Mesendoderm (in vitro differentiated cells): Measurements from ENCODE around the gene POLR1D.
A peak's percentile ranks its signal among the peaks of the same experiment; 100 is the strongest.
"Not testable (repeated sequence)": the region's sequence is repeated elsewhere in the genome, so short reads cannot be mapped to it uniquely, and the experiment has no call there.

ENCODE experiments used
- DNase-seq: peaks from one replicate; pipeline ENCODE4 v3.0.0; 2013
- H2AK5ac ChIP-seq: 2 replicates; pipeline ENCODE4 v1.6.1; 2013; ENCODE audit warnings: low read length, inconsistent platforms
- H2BK120ac ChIP-seq: 2 replicates; pipeline ENCODE4 v1.6.1; 2013; ENCODE audit warnings: low read depth, mild to moderate bottlenecking, low read length, moderate library complexity, mixed read lengths
- H2BK15ac ChIP-seq: replicated peaks from 2 replicates; pipeline ENCODE4 v1.6.1; 2013; ENCODE audit warnings: low read depth, mild to moderate bottlenecking, moderate library complexity
- H2BK5ac ChIP-seq: 2 replicates; pipeline ENCODE4 v1.6.1; 2013; ENCODE audit warnings: low read length, inconsistent platforms
- H3K18ac ChIP-seq: 2 replicates; pipeline ENCODE4 v1.6.1; 2013; ENCODE audit warnings: mild to moderate bottlenecking, low read length, mixed read lengths
- H3K23ac ChIP-seq: one replicate; pipeline ENCODE4 v1.6.1; 2013; ENCODE audit warnings: low read length
- H3K27ac ChIP-seq: 2 replicates; pipeline ENCODE4 v1.5.1; 2013; ENCODE audit warnings: low read depth, mild to moderate bottlenecking, inconsistent platforms, low read length, moderate library complexity
- H3K27me3 ChIP-seq: 2 replicates; pipeline ENCODE4 v1.6.1; 2013; ENCODE audit warnings: low read length, control low read depth, mild to moderate bottlenecking, inconsistent platforms; ENCODE audit not compliant: insufficient read depth, poor library complexity
- H3K36me3 ChIP-seq: 2 replicates; pipeline ENCODE4 v1.6.1; 2013; ENCODE audit warnings: low read length, inconsistent platforms; ENCODE audit not compliant: control insufficient read depth, insufficient read depth
- H3K4ac ChIP-seq: one replicate; pipeline ENCODE4 v1.6.1; 2013; ENCODE audit warnings: low read depth, mild to moderate bottlenecking, low read length, moderate library complexity
- H3K4me1 ChIP-seq: 2 replicates; pipeline ENCODE4 v1.6.1; 2013; ENCODE audit warnings: low read depth, low read length, inconsistent platforms; ENCODE audit not compliant: control insufficient read depth
- H3K4me2 ChIP-seq: 2 replicates; pipeline ENCODE4 v1.6.1; 2013; ENCODE audit warnings: low read length
- H3K4me3 ChIP-seq: 2 replicates; pipeline ENCODE4 v1.5.1; 2013; ENCODE audit warnings: mild to moderate bottlenecking, low read length
- H3K56ac ChIP-seq: one replicate; pipeline ENCODE4 v1.6.1; 2013; ENCODE audit warnings: low read length
- H3K79me1 ChIP-seq: 2 replicates; pipeline ENCODE4 v1.6.1; 2013; ENCODE audit warnings: low read length, inconsistent platforms
- H3K79me2 ChIP-seq: 2 replicates; pipeline ENCODE4 v1.6.1; 2013; ENCODE audit warnings: mild to moderate bottlenecking, low read length; ENCODE audit not compliant: control insufficient read depth, insufficient read depth
- H3K9ac ChIP-seq: 2 replicates; pipeline ENCODE4 v1.6.1; 2013; ENCODE audit warnings: low read length, inconsistent platforms
- H4K5ac ChIP-seq: one replicate; pipeline ENCODE4 v1.6.1; 2013; ENCODE audit warnings: low read length
- H4K8ac ChIP-seq: one replicate; pipeline ENCODE4 v1.6.1; 2013; ENCODE audit warnings: low read depth, mild to moderate bottlenecking, control low read depth, low read length, moderate library complexity
- WGBS: extraction: QIAGEN DNeasy Blood & Tissue Kit; methylation state at CpG from one replicate; pipeline ENCODE4 v1.1.7; 2013; ENCODE audit warnings: low lambda C conversion rate, missing lambda C conversion rate; ENCODE audit not compliant: insufficient coverage; ENCODE audit errors: extremely low coverage; 5-methylcytosine and 5-hydroxymethylcytosine counted together

POLR1D gene

GRCh38 chr13:27622881-27623280 lies 1.2 kb downstream of the POLR1D start:
- Histone ChIP-seq H3K4me3 (no peak overlapping the region), H2AK5ac (no peak overlapping the region)

GRCh38 chr13:27624071-27624470 lies 2.4 kb downstream of the POLR1D start:
- Histone ChIP-seq H2BK5ac (no peak overlapping the region), H3K4me1 (peaks cover 8% of the 10 kb centered on the region), H4K8ac (no peak overlapping the region), H3K79me2 (peaks cover 48% of the 10 kb centered on the region), H3K9ac (no peak overlapping the region), H2AK5ac (no peak overlapping the region), H3K23ac (peak overlapping the region; percentile 53), H3K27me3 (no peaks in the 10 kb centered on the region), H2BK15ac (no peak overlapping the region), H3K4me3 (no peak overlapping the region), H2BK120ac (no peak overlapping the region), H3K79me1 (peaks cover 27% of the 10 kb centered on the region), H3K4ac (no peak overlapping the region), H3K4me2 (peak overlapping the region; percentile 12), H3K18ac (no peak overlapping the region), H4K5ac (no peak overlapping the region), H3K36me3 (peaks cover 4% of the 10 kb centered on the region), H3K56ac (no peak overlapping the region), H3K27ac (no peak overlapping the region)
- WGBS: no CpG with 5 or more reads among the region's 3 CpGs
- no peak for DNase-seq

More at GRCh38 chr13:27622881-27623280, 1.2 kb downstream of the POLR1D start:
- Histone ChIP-seq H3K79me1 (peaks cover 33% of the 10 kb centered on the region), H2BK15ac (no peak overlapping the region), H3K27ac (no peak overlapping the region), H2BK120ac (no peak overlapping the region), H4K5ac (no peak overlapping the region), H3K79me2 (peaks cover 52% of the 10 kb centered on the region), H3K36me3 (peaks cover 4% of the 10 kb centered on the region), H3K27me3 (no peaks in the 10 kb centered on the region), H3K4me2 (peak overlapping the region; percentile 10), H3K18ac (no peak overlapping the region), H3K9ac (peak overlapping the region; percentile 97), H3K23ac (no peak overlapping the region), H3K4ac (no peak overlapping the region), H3K56ac (no peak overlapping the region), H4K8ac (no peak overlapping the region), H2BK5ac (no peak overlapping the region), H3K4me1 (peaks cover 19% of the 10 kb centered on the region)
- no peak for DNase-seq
- WGBS: no CpG with 5 or more reads among the region's 7 CpGs

- no peak overlapping the region for H3K27ac ChIP-seq
- no peak for DNase-seq
- no peak overlapping the region for H3K18ac ChIP-seq
- H3K4me2 ChIP-seq: no peak overlapping the region
- peaks cover 45% of the 10 kb centered on the region for H3K79me2 ChIP-seq
- no peak overlapping the region for H3K9ac ChIP-seq
- peaks cover 6% of the 10 kb centered on the region for H3K4me1 ChIP-seq
- H4K5ac ChIP-seq: no peak overlapping the region
- WGBS: no CpG with 5 or more reads among the region's 2 CpGs
- no peak overlapping the region for H3K4me3 ChIP-seq
- H2BK5ac ChIP-seq: no peak overlapping the region
- no peak overlapping the region for H2AK5ac ChIP-seq
- H3K23ac ChIP-seq: no peak overlapping the region
- no peak overlapping the region for H4K8ac ChIP-seq
- no peak overlapping the region for H3K56ac ChIP-seq
- H3K27me3 ChIP-seq: no peaks in the 10 kb centered on the region
- no peak overlapping the region for H3K4ac ChIP-seq
- H2BK120ac ChIP-seq: no peak overlapping the region
- no peak overlapping the region for H2BK15ac ChIP-seq
- H3K79me1 ChIP-seq: peaks cover 27% of the 10 kb centered on the region
- H3K36me3 ChIP-seq: peaks cover 4% of the 10 kb centered on the region
Measured at GRCh38 chr13:27625839-27626238, 4.1 kb downstream of the POLR1D start.

- H4K8ac ChIP-seq: no peak overlapping the region
- DNase-seq: no peak
- H2BK120ac ChIP-seq: no peak overlapping the region
- peaks cover 6% of the 10 kb centered on the region for H3K4me1 ChIP-seq
- H3K18ac ChIP-seq: no peak overlapping the region
- H3K4ac ChIP-seq: no peak overlapping the region
- H3K27ac ChIP-seq: no peak overlapping the region
- no peak overlapping the region for H3K56ac ChIP-seq
- H3K36me3 ChIP-seq: peaks cover 4% of the 10 kb centered on the region
- H2AK5ac ChIP-seq: no peak overlapping the region
- H3K23ac ChIP-seq: no peak overlapping the region
- no peak overlapping the region for H2BK5ac ChIP-seq
- H3K9ac ChIP-seq: no peak overlapping the region
- no peak overlapping the region for H3K4me2 ChIP-seq
- H3K79me2 ChIP-seq: peaks cover 38% of the 10 kb centered on the region
- no peak overlapping the region for H3K4me3 ChIP-seq
- H3K79me1 ChIP-seq: peaks cover 27% of the 10 kb centered on the region
- H2BK15ac ChIP-seq: no peak overlapping the region
- no CpG with 5 or more reads among the region's 3 CpGs for WGBS
- no peak overlapping the region for H4K5ac ChIP-seq
- no peaks in the 10 kb centered on the region for H3K27me3 ChIP-seq
Measured at GRCh38 chr13:27627380-27627779, 5.7 kb downstream of the POLR1D start.

DNA sequence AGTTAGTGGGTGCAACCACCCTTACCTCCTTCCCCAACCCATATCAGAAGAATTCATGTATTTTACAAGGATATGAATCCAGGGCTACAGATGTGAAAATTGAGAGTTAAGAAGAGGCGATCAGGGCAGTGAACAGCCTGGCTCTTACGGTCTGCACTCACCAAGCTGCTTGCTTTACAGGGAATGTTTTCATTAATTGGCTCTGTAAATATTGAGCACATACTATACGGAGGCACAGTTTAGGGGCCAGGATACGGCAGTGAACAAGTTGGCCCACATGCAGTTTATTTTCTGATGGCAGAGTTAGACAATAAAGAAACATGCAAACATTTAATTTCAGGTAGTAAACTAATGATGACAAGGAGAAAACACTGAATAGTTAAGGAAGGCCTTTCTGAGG lies 6.4 kb downstream of the POLR1D start:
- no peak overlapping the region for H2BK15ac ChIP-seq
- H3K4me3 ChIP-seq: no peak overlapping the region
- no peak overlapping the region for H2BK5ac ChIP-seq
- H3K56ac ChIP-seq: no peak overlapping the region
- H3K27ac ChIP-seq: no peak overlapping the region
- peaks cover 6% of the 10 kb centered on the region for H3K36me3 ChIP-seq
- H3K27me3 ChIP-seq: no peaks in the 10 kb centered on the region
- H3K79me1 ChIP-seq: peaks cover 28% of the 10 kb centered on the region
- DNase-seq: no peak
- no peak overlapping the region for H3K9ac ChIP-seq
- H3K23ac ChIP-seq: no peak overlapping the region
- no peak overlapping the region for H3K4ac ChIP-seq
- H2BK120ac ChIP-seq: no peak overlapping the region
- H4K8ac ChIP-seq: no peak overlapping the region
- H2AK5ac ChIP-seq: no peak overlapping the region
- H3K79me2 ChIP-seq: peaks cover 31% of the 10 kb centered on the region
- H3K4me2 ChIP-seq: no peak overlapping the region
- WGBS: no CpG with 5 or more reads among the region's 4 CpGs
- no peak overlapping the region for H4K5ac ChIP-seq
- peaks cover 4% of the 10 kb centered on the region for H3K4me1 ChIP-seq
- no peak overlapping the region for H3K18ac ChIP-seq

DNA sequence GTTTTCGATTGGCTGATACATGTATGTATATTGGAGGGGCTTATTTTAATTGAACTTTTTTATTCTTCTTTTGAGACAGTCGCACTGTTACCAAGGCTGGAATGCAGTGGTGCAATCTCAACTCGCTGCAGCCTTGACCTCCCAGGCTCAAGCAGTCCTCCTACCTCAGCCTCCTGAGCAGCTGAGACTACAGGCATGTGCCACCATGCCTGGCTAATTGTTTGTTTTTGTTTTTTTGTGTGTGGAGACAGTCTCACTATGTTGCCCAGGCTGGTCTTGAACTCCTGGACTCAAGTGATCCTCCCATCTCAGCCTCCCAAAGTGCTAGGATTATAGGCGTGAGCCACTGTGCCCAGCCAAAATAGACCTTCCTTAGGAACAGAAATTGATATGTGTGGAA lies 7.1 kb downstream of the POLR1D start:
- H2BK5ac ChIP-seq, H3K56ac ChIP-seq, H2BK120ac ChIP-seq, H3K27me3 ChIP-seq, H2BK15ac ChIP-seq, H3K4me2 ChIP-seq, H3K9ac ChIP-seq, H3K4me3 ChIP-seq, H4K5ac ChIP-seq, H4K8ac ChIP-seq, H3K4me1 ChIP-seq, H3K18ac ChIP-seq, DNase-seq, H3K27ac ChIP-seq, H3K36me3 ChIP-seq, H3K4ac ChIP-seq, H3K23ac ChIP-seq, H2AK5ac ChIP-seq: not testable (repeated sequence)
- 100% methylated on average over 1 of the region's 4 CpGs for WGBS
- Histone ChIP-seq H3K79me2 (peaks cover 25% of the 10 kb centered on the region), H3K79me1 (peaks cover 28% of the 10 kb centered on the region)
